ENCODE results near the gene TIGD4.

TIGD4 gene

GRCh38 chr4:152719801-152720556 lies 59.6 kb downstream of the TIGD4 start:
- no peak for DNase-seq (ENCODE audit: low read depth in 2 of 2)

All from fibroblast of skin of left quadriceps (primary cell).